Left ventricle myocardium inferior (tissue), 1 donor: ENCODE data around the gene NRG3. TPM values are rescaled to one million over a fixed set of nuclear protein-coding genes. Genes with fewer than 3 reads are reported as not detected.

ENCODE experiments used
- DNase-seq: peaks from one replicate; pipeline ENCODE4 v3.0.0-alpha.2; 2020
- H3K27ac ChIP-seq: fragments of 200-600 bp; replicated peaks from 2 replicates; pipeline ENCODE4 v1.8.0; 2021
- H3K27me3 ChIP-seq: fragments of 200-600 bp; 2 replicates; pipeline ENCODE4 v1.8.0; 2021; ENCODE audit warnings: low read depth
- H3K36me3 ChIP-seq: fragments of 200-600 bp; 2 replicates; pipeline ENCODE4 v1.8.0; 2021
- H3K4me1 ChIP-seq: fragments of 200-600 bp; 2 replicates; pipeline ENCODE4 v1.8.0; 2021
- H3K4me3 ChIP-seq: fragments of 200-600 bp; 2 replicates; pipeline ENCODE4 v1.8.0; 2021; ENCODE audit warnings: mild to moderate bottlenecking, moderate library complexity
- H3K9me3 ChIP-seq: fragments of 200-600 bp; replicated peaks from 2 replicates; pipeline ENCODE4 v1.8.0; 2021
- CTCF ChIP-seq: fragments of 200-600 bp; IDR thresholded peaks from 2 replicates; pipeline ENCODE4 v1.8.0; 2021; ENCODE audit warnings: antibody characterized with exemption, mild to moderate bottlenecking, borderline replicate concordance
- intact Hi-C: fragments of 100-400 bp; cut with micrococcal nuclease; formaldehyde crosslinking; loops from one replicate; pipeline ENCODE4 v1.11.0; 2022
- total RNA-seq: library from RNA; stranded (reverse); fragmentation: NEBNext Ultra II Directional; extraction: Animal tissue kit (Norgen Biotek cat#: 25700); gene quantifications from one replicate; pipeline ENCODE4 v1.2.1, GENCODE V29; 2021
- donor health status: DM: no; HTN: yes; CAD: no; lungs with severe emphysema.

The NRG3 gene
- total RNA-seq, 1 donor from 2014 or later = 0.11 TPM

DNA sequence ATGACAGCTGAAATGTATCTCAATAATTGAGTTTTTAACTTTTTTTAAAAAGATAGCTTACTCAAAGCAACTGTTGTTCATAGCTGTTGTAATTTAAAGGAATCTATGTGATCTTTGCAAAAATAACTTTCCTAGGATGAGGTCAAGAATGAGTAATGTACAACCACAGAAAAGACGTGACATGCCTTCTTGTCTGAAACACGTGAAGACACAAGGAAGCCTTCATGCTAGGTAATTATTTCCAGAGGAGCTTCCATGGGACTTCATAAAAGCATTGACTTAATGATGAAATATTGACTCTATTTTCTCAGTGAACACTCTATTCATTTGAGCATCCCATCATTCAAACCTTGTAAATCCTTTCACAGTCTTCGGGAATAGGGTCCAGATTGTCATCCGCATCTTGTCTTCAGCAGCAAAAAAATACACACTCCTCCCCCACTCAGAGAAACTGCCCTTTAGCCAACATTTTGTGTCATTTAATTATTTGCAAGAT is 528.0 kb downstream of the NRG3 start:
- no peaks in the 10 kb centered on the region for H3K9me3 ChIP-seq
- H3K27me3 ChIP-seq = no peaks in the 10 kb centered on the region
- no peak overlapping the region for H3K27ac ChIP-seq
- no peak for DNase-seq
- no peaks in the 10 kb centered on the region for H3K4me1 ChIP-seq
- H3K36me3 ChIP-seq = no peaks in the 10 kb centered on the region
- intact Hi-C loops = no loop called here
- TF ChIP-seq CTCF = no peak
- no peak overlapping the region for H3K4me3 ChIP-seq

GRCh38 chr10:82409671-82410070 is 534.7 kb downstream of the NRG3 start:
- TF ChIP-seq CTCF = no peak
- Histone ChIP-seq H3K9me3 (peaks cover 21% of the 10 kb centered on the region), H3K27me3 (no peaks in the 10 kb centered on the region), H3K4me3 (no peak overlapping the region), H3K4me1 (no peaks in the 10 kb centered on the region), H3K27ac (no peak overlapping the region), H3K36me3 (no peaks in the 10 kb centered on the region)
- no peak for DNase-seq
- intact Hi-C loops = no loop called here

DNA sequence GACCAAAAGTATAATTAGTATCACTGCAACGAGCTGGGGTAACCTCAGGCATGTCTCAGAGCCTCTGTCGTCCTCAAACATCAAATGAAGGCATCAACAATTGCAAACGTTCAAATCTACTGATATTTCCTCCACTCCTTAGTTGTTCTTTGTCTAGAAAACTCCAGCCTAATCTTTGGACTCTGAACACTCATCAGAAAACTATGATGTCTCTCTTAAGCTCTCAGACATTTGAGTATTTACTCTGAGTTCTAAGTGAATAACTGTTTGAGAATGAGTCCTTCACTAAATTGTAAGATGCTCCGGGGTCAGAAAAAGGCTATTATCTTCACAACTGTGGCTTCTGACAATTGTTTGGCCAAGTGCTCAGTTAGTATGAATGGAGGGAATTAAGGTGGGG is 536.4 kb downstream of the NRG3 start:
- no peaks in the 10 kb centered on the region for H3K27me3 ChIP-seq
- intact Hi-C loops = no loop called here
- DNase-seq = no peak
- peaks cover 21% of the 10 kb centered on the region for H3K9me3 ChIP-seq
- no peak for TF ChIP-seq CTCF
- no peak overlapping the region for H3K4me3 ChIP-seq
- H3K27ac ChIP-seq = no peak overlapping the region
- no peaks in the 10 kb centered on the region for H3K36me3 ChIP-seq
- H3K4me1 ChIP-seq = no peaks in the 10 kb centered on the region

- DNase-seq = no peak
- Histone ChIP-seq H3K4me3 (no peak overlapping the region), H3K27ac (no peak overlapping the region), H3K9me3 (no peaks in the 10 kb centered on the region), H3K36me3 (no peaks in the 10 kb centered on the region), H3K27me3 (no peaks in the 10 kb centered on the region), H3K4me1 (no peaks in the 10 kb centered on the region)
- no peak for TF ChIP-seq CTCF
- intact Hi-C loops = no loop called here
Observed at GRCh38 chr10:82420001-82420400, 545.0 kb downstream of the NRG3 start.

DNA sequence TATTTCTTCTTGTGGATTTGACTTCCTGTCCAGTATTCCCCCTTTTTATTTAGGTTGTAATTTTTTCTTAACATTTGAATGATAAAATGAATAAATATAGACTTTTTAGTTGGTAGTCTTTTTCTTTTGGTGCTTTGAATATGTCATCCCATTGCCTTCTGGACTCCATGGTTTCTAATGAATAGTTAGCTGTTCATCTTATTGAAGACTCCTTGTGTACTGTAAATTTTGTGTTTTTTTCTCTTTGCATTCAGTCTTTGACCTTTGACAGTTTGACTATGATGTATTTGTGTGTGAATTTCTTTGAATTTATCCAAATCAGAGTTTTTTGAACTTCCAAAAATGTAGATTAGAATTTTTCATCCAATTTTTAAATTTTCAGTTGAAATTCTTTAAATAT is 554.3 kb downstream of the NRG3 start:
- Histone ChIP-seq H3K27ac (no peak overlapping the region), H3K4me1 (no peaks in the 10 kb centered on the region), H3K4me3 (no peak overlapping the region), H3K9me3 (peaks cover 61% of the 10 kb centered on the region), H3K27me3 (no peaks in the 10 kb centered on the region), H3K36me3 (no peaks in the 10 kb centered on the region)
- DNase-seq = no peak
- intact Hi-C loops = no loop called here
- TF ChIP-seq CTCF = no peak

DNA sequence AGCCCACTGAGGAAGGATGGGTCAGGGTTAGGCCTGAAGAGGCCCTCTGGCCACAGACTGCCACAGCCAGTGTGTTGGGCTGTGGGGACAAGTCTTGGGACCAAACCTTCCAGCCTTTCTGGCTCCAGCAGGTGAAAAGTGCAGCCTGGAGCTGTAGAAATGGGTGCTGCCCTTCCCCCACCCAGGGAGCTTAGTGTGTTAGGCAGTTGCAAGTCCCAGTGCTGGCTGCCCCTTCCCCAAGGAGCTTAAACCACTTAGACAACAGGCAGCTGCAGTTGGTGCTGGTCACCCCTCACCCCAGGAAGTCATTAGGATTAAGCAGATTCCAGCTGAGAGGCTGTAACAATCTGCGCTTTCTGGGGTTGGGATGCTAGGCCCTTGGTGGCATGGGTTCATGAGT is 563.3 kb downstream of the NRG3 start:
- intact Hi-C loops = no loop called here
- Histone ChIP-seq H3K4me1 (no peaks in the 10 kb centered on the region), H3K27me3 (no peaks in the 10 kb centered on the region), H3K9me3 (peaks cover 44% of the 10 kb centered on the region), H3K36me3 (no peaks in the 10 kb centered on the region), H3K27ac (no peak overlapping the region), H3K4me3 (no peak overlapping the region)
- DNase-seq = no peak
- TF ChIP-seq CTCF = no peak
